Adrenal gland (tissue), 5 donors: ENCODE data around the gene CHCHD4.

Experiments used
- CTCF ChIP-seq, 6 experiments: fragments of 450-650 bp in 4 of 6; fragments of 200-600 bp in 2 of 6; sonication (generic) in 1 of 6; IDR thresholded peaks; 1 replicate in 5 of 6; 2 replicates in 1 of 6; pipeline versions ENCODE4 v1.5.1 to v1.8.0; 2016 to 2021; ENCODE audit warnings: antibody characterized with exemption in 6 of 6, mild to moderate bottlenecking in 2 of 6, moderate library complexity in 1 of 6
- POLR2A ChIP-seq, 2 donors: fragments of 450-650 bp; IDR thresholded peaks; one replicate each; pipeline ENCODE4 v1.6.1; 2017; ENCODE audit warnings: antibody characterized with exemption in 2 of 2, mild to moderate bottlenecking in 2 of 2, moderate library complexity in 1 of 2
- donor health status: DM: no; HTN: no; CAD: no.

GRCh38 chr3:14126017-14126886 lies 1.6 kb upstream of the CHCHD4 start:
- no peak for TF ChIP-seq CTCF (IDR thresholded peaks at IDR 0.05)
- no peak for TF ChIP-seq POLR2A (IDR thresholded peaks at IDR 0.05)
